Lung (tissue), 12 donors: ENCODE results near the gene ARAP1. TPM values are rescaled to one million over a fixed set of nuclear protein-coding genes. Genes with fewer than 3 reads are reported as not detected.

Source experiments
- ATAC-seq: fragments of 200-7000 bp; cut with Tn5 transposase; one replicate; pipeline ENCODE4 v1.9.1; 2020; ENCODE audit warnings: moderate number of reproducible peaks; ENCODE audit not compliant: insufficient read depth, low FRiP score
- DNase-seq, 3 donors: peaks; one replicate each; pipeline ENCODE4 v3.0.0-alpha.2; 2013 to 2017
- H3K27ac ChIP-seq, 2 donors: one replicate each; pipeline ENCODE4 v1.5.1; 2013; ENCODE audit warnings: mild to moderate bottlenecking in 2 of 2, moderate library complexity in 2 of 2, control low read depth in 1 of 2, inconsistent platforms in 1 of 2, low read depth in 1 of 2, low read length in 1 of 2
- H3K27me3 ChIP-seq, 3 donors: one replicate each; pipeline ENCODE4 v1.5.1; 2013; ENCODE audit warnings: low read length in 2 of 3; ENCODE audit not compliant: control insufficient read depth in 3 of 3, insufficient read depth in 3 of 3
- H3K36me3 ChIP-seq, 4 donors: one replicate each; pipeline ENCODE4 v1.5.1; 2013; ENCODE audit warnings: low read length in 4 of 4, mild to moderate bottlenecking in 1 of 4, moderate library complexity in 1 of 4; ENCODE audit not compliant: control insufficient read depth in 4 of 4, insufficient read depth in 4 of 4
- H3K4me1 ChIP-seq, 5 donors: one replicate each; pipeline ENCODE4 v1.5.1; 2013; ENCODE audit warnings: low read length in 5 of 5, mild to moderate bottlenecking in 2 of 5, moderate library complexity in 1 of 5; ENCODE audit not compliant: control insufficient read depth in 5 of 5, insufficient read depth in 5 of 5
- H3K4me3 ChIP-seq: one replicate; pipeline ENCODE4 v1.5.1; 2013; ENCODE audit warnings: mild to moderate bottlenecking, control low read depth, moderate library complexity
- H3K9ac ChIP-seq, 2 donors: one replicate each; pipeline ENCODE4 v1.5.1; 2013; ENCODE audit warnings: low read length in 2 of 2, control low read depth in 1 of 2; ENCODE audit not compliant: insufficient read depth in 1 of 2
- H3K9me3 ChIP-seq, 4 donors: one replicate each; pipeline ENCODE4 v1.5.1; 2013; ENCODE audit warnings: low read length in 3 of 4, mild to moderate bottlenecking in 1 of 4, moderate library complexity in 1 of 4; ENCODE audit not compliant: control insufficient read depth in 4 of 4, insufficient read depth in 3 of 4
- CTCF ChIP-seq: IDR thresholded peaks from 2 replicates; pipeline ENCODE4 v1.5.1; 2012; ENCODE audit warnings: mild to moderate bottlenecking; ENCODE audit errors: control extremely low read depth, extremely low read depth
- WGBS, 2 donors: extraction: QIAGEN DNeasy Blood & Tissue Kit; methylation state at CpG; one replicate each; pipeline ENCODE4 v1.1.7; 2013; 5-methylcytosine and 5-hydroxymethylcytosine counted together
- polyA plus RNA-seq, 2 donors: library from polyadenylated mRNA; stranded (reverse); fragments of 200-250 nt; gene quantifications; one replicate each; pipeline ENCODE4 v1.2.1, GENCODE V29; 2013
- total RNA-seq, 2 donors: library from RNA; depleted of rRNA in 1 of 2; stranded (reverse); fragments of >200 nt in 1 of 2; gene quantifications; one replicate each; pipeline ENCODE4 v1.2.1, GENCODE V29; 2014 to 2021
- donor health status: control.
- donor health status: control.
- donor health status: Bipolar disorder and iron deficiency.
- donor health status: healthy.
- donor health status: DM: yes; HTN: yes; CAD: no.

ARAP1 gene
- total and polyA plus RNA-seq, 4 donors, result 134 to 218 (median 173) TPM

- no peak for DNase-seq
- Histone ChIP-seq H3K36me3 (peaks cover 0 to 31% (median 12%) of the 10 kb centered on the region in 4 donors), H3K9me3 (no peaks in the 10 kb centered on the region), H3K4me1 (peaks cover 0 to 34% (median 23%) of the 10 kb centered on the region in 5 donors), H3K27ac (no peak overlapping the region), H3K4me3 (no peak overlapping the region), H3K9ac (no peak overlapping the region), H3K27me3 (peaks cover 0 to 17% (median 11%) of the 10 kb centered on the region in 3 donors)
- 75 to 83% methylated on average over 4 of the region's 4 CpGs for WGBS, 2 donors
- ATAC-seq, result no peak
- TF ChIP-seq CTCF, result no peak
These were observed 69.4 kb downstream of the ARAP1 start for GRCh38 chr11:72682858-72683243.

- Histone ChIP-seq H3K9me3 (no peaks in the 10 kb centered on the region), H3K27me3 (peaks cover 0 to 20% (median 16%) of the 10 kb centered on the region in 3 donors), H3K9ac (no peak overlapping the region), H3K4me1 (peaks cover 0 to 32% (median 22%) of the 10 kb centered on the region in 5 donors), H3K27ac (peak overlapping the region in 1 of 2 donors; percentile 17), H3K36me3 (peaks cover 0 to 26% (median 10%) of the 10 kb centered on the region in 4 donors), H3K4me3 (no peak overlapping the region)
- WGBS, 2 donors, result 74 to 90% methylated on average over 5 of the region's 5 CpGs
- DNase-seq (no peak), ATAC-seq (no peak)
- TF ChIP-seq CTCF, result no peak
These were observed 69.9 kb downstream of the ARAP1 start for GRCh38 chr11:72682238-72682857.

DNA sequence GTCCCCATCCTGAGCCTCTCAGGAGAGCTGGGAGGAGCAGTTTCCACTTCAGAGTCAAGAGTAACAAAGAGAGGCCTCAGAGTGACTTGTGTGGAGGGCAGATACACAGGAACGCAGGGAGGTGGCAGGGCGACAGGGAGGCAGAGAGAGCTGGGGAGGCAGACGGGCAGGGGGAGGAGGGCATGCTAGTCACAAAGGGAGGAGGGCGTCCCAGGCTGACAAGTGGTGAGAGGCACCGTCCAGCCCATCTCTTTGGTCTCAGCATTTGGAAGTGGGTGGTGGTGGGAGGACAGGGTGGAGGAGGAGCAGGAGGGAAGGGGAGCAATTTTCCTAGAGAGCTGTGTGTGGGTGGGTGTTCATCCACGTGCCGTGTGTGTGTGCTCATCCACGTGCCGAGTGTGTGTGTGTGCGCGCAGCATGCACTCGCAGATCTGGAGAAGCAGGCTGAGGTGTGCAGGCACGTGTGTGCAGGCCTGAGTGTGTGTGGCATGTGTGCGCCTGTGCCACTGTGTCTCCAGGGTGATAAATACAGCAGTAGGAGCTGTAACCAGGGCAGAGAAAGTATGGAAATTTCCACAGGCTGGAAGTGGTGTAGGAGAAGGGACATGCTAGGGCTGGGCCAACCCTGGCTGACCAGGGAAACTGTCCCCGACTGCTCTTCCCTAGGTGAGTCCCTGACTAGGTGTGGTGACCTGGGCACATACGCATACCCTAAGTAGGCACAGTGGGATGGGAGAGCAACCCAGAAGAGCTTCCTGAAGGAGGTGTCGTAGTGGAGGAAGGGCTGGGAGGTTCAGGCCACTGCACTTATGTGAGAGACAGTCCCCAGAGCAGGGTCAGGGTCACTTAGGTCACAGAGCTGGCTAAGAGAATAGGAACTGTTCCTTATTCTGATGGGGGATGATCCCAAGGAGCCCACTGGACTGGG is 70.7 kb downstream of the ARAP1 start:
- DNase-seq (peak in 1 of 3 donors; percentile 34), ATAC-seq (peak; percentile 3)
- TF ChIP-seq CTCF, result no peak
- Histone ChIP-seq H3K4me1 (peaks cover 0 to 24% (median 13%) of the 10 kb centered on the region in 5 donors), H3K27ac (peak overlapping the region in 1 of 2 donors; percentile 17), H3K4me3 (no peak overlapping the region), H3K9ac (no peak overlapping the region), H3K9me3 (no peaks in the 10 kb centered on the region), H3K36me3 (peaks cover 0 to 19% (median 9%) of the 10 kb centered on the region in 4 donors), H3K27me3 (peaks cover 0 to 25% (median 19%) of the 10 kb centered on the region in 3 donors)
- WGBS, 2 donors, result 40 to 56% methylated on average over 17 of the region's 17 CpGs
